NCI-H1092 (cell line): ENCODE data around the gene OR6B2.
A peak's percentile ranks its signal among the peaks of the same experiment; 100 is the strongest.
"Not testable (repeated sequence)": the region's sequence is repeated elsewhere in the genome, so short reads cannot be mapped to it uniquely, and the experiment has no call there.

Experiments
- DNase-seq: peaks from one replicate; lab custom pipeline; 2025; lab: John Stamatoyannopoulos, UW

OR6B2 gene

DNA sequence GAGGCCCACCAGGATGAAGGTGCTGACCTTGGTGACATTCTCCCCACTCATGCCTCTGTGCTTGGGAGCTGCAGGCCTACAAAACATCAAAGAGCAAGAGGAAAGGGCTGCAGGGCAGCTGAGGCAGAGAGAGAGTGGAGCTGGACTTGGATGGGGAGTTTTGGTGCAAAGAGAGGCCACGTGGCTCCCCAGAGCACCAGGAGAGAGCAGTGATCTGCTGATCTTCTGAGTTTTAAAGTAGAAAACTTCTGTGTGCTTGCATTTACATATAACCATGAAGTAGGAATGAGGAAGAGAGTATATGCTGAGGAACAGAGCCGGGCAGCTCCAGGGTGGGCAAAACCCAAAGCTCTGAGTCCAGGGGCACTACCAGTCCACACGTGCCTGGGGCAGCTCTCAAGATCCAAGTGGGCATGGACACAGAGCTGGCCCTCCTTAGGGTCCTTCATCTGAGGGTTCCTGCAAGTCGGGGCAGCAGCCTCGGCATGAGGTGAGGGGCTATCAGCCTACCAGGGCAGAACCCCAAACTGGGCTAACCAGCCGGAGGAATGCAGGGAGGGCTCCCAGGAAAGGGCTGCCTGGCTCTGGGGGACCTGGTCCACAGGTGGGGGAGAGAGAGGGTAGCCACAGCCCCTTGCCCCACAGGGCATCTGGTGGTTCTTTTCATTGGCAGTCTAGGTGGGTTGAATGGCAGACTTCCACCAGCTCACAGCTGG, at the start of gene OR6B2:
Gene OR6B2, minus strand, starts transcription at position 51 of the 716 bp plus-strand sequence. Its CDS starts 0 bp downstream, at position 51.
- DNase-seq: no peak

DNA sequence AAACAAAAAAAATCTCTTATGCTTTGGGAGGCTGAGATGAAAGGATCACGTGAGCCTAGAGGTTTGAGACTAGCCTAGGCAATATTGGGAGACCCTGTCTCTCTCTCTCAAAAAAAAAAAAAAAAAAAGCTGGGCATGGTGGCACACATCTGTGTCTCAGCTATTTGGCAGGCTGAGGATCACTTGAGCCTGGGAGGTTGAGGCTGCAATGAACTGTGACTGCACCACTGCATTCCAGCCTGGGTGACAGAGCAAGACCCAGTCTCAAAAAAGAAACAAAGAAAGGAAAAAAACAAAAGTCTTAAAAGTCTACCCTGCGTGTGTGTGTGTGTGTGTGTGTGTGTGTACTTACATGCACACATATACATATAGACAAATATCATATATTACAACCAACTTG, 48.4 kb upstream of the OR6B2 start:
- no peak for DNase-seq

DNA sequence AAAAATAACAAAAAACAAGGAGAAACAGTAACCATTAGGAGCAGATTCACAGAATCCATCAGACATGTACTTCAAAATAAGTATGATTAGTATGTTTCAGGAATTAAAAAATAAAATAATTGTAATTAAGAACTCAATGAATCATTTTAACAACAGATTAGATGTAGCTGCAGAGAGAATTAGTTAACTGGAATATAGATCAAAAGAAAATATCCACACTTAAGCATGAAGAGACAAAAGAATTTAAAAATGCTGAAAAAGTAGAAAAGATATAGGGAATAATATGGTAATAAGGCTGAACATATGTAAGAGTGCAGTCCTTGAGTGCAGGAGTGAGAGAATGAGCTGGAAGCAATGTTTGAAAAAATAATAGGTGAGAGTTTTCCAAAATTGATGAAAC, 47.2 kb upstream of the OR6B2 start:
- DNase-seq: no peak

DNA sequence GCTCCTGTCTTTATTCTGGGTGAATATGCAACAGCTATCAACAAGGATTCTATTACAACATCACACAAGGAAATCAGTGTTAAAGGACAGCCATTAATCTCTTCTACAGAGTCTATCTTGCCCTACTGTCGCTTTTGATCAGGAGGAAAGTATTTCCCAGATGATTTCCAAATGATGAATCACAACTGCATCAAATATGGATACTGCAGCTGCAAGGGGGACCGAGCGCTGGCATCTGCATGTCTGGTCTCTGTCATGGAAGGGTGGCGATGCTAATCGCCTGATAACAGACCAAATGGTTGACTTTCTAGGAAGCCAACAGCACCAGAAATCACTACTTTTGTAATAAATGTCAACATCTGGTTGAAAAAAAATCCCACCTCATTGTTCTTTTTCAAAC, 44.3 kb upstream of the OR6B2 start:
- no peak for DNase-seq

DNA sequence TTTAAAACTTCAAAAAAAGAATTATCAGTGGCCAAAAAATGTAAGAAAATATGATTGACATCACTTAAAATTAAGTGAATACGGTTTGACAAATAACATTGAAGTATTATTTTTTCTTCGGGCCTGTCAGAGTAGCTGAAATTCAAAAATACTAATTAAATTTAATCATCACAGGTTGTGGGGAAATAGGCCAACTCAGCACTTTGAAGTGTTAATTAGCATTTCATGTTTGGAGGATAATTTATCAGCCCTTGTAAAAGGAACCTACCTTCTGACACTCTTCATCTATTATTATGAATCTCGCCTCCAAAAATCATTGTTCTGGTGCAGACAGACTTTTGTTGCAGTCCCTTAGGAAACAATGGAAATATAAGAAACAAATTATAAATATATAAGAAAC, 40.7 kb upstream of the OR6B2 start:
- no peak for DNase-seq

DNA sequence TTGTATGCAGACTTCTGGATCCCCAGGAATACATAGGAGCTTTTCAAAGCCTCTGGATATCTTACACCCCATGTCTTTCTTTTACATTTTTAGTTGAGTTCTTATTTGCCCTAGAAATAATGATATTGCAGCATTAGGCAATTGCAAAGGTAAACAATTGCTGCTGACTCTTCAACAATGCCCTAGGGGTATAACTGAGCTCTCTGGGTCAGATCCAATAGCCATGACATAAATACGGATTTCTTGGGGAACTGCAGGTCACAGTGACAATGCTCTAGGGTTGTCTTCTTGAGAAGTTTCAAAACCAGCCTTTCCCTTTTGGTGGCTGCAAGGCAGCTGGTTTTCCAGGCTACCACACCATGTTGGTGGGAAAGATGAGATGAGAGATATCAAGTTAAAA, 39.6 kb upstream of the OR6B2 start:
- DNase-seq: no peak

DNA sequence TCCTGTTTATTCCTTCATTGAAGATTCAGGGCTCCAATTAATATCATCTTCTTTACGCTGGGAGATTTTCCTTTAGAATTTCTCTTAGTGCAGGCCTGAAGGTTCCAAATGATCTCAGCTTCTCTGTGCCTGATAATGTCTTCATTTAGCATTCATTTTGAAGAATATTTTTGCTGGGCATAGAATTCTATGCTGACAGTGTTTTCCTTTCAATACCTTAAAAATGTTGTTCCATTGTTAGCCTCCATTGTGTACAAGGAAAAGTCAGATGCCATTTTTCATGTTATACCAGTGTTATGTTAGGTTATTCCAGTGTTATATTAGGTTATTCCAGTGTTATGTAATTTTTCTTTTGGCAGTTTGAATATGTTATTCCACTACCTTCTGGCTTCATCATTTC, 38.0 kb upstream of the OR6B2 start:
- DNase-seq: no peak

DNA sequence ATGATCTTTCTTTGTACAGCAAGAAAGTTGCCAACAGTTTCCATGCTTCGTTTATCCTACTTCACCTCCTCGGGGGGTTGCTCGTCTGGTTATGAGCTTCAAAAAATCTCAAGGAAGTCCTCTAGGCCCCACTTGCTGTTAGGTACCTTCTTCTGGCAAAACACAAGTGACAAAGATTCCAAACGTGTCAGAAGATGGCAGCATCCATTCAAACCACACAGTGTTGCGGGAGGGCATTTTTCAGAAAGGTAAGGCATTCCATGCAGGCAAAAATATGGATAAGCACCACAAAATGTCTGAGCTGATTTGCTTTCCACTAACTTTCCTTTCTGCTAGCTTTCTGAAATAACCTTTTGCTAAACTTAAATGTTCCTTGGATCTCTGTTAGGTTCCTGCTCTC, 36.3 kb upstream of the OR6B2 start:
- no peak for DNase-seq

DNA sequence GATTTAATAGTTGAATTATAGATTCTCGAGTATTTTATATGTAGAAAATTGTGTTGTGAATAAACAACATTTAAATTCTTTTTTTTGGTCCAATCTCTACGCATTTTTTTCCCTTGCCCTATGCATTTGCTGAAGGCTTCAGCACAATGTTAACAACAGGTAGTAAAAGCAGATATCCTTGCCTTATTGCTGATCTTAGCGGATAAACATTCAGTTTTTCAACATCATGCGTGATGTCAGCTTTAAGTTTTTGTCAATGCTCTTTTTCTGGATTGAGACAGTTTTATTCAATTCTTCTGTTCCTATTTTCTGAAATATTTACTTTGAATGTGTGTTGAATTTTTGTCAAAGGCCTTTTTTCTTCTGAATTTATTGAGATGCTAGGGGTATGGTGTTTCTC, 34.7 kb upstream of the OR6B2 start:
- no peak for DNase-seq

DNA sequence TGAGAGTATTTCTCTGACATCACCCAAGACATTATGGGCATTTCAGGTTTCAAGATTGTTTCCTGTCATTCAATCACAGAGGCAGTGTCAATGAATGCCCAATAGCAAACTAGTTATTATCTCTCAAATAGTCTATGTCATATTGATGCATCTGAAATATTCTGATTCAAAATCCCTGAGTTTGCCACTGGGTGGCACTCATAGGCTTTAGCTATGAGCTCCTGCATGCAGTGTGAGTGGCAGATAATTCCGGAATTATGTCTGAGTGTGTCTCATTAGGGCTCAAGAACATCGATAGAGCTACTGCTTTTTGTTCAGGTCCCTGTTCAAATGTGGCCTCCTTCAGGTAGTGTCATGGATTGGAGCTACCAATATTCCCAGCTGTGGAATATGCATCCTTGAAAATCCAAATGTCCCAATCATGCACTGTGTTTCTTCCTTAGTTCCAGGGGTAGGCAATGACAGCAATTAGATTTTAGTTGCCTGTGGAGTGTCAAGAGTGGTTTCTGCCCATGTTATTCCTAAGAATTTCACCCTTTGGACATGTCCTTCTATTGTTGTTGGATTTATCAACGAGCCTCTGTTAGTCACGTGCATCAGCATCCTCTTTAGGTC, 30.9 kb upstream of the OR6B2 start:
- peak; percentile 4 for DNase-seq

DNA sequence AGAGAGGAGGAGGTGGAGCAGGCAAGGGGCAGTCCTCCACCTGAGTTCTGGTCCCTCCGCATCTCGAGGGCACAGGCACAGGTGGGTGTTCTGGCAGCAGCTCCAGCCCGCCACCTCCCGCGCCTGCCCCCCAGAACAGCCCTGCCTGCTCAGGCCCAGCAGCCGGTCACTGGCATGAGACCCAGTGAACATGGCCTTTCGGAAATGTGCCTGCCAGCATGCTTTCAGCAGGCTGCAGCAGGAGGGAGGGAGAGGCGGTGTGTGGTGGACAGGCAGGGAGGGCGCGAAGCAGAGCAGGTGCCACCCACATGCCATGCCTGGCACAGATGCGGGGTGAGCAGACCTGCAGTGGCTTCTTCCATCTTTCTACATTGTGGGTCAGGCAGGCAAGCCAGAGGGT, 26.4 kb upstream of the OR6B2 start:
- DNase-seq: no peak

DNA sequence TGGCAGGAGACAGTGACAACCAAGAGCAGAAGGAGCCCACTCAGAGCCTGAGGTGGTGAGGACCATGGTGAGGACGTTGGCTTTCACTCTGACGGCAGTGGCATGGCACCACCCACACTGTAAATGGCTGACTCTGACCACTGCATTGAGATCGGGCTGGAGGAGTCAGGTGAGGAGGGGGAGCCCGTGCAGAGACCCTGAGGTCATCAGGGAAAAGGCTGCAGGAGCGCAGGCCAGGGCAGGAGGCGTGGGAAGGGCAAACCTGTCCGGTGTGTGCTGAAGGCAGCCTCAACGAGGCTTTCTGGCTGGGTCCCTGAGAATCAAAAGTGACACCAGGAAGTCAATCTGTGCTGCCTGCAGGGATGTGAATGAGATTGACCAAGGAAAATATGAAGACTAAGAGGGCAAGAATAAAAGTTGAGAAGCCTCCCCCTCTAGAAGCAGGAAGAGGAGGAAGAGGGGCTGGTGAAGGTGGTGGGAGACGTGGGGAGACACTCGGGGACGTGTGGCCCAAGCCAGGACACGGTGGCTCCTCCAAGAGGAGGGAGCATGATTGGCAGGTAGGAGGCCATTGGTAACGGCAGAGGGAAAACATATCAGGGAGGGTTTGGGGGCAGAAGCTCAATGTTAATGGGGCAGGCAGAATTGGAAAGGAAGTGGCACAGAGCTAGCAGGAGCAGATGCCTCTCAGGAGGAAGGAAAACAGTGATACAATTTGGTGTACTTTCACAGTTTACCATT, 25.1 kb upstream of the OR6B2 start:
- DNase-seq: no peak

DNA sequence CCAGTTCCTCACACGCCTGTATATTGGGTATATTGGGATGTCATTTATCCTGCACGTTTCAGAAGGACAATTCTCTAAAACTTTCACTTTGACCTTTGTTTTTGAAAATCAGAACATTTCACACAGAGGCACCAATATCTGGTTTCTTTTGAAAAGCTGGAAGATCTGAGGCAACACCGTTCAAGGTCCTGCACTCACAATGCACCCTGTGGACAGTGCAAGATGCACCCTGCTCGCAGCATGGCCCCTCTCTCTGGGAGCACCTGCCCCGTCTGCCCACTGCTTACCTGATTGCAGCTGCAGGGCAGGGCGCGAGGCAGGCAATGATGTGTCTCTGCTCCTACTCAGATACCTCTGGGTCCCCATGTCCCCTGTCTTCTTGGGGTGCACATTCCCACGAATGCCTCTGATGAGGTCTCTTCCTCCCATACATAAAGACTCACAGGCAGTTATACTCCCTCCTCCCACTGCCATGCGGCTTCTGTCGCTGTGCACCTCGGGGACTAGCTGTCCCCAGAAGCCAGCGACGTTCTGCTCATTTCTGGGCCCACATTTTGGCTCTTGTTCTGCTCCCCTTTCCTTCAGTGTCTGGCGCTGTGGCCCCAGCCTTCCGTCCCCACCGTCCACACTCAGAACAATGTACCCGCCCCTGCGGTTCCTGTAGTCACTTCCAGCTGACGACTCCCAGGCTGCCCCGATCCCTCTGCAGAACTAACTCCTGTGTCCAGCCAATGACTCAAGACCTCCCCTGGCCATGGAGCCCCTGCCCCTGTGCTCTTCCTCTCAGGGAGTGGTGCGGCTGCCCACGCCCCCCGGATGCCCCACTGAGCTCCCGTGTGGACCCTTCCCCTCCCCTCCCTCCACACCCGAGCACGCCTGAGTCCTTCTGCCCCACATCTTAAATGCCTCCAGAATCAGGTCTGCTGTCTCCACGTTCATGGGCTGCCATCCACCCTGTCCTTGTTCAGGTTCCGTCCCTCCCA, 23.2 kb upstream of the OR6B2 start, which contains the start of gene OR6B3:
Gene OR6B3, minus strand, starts transcription at position 349 of the 983 bp plus-strand sequence.
- DNase-seq: no peak

DNA sequence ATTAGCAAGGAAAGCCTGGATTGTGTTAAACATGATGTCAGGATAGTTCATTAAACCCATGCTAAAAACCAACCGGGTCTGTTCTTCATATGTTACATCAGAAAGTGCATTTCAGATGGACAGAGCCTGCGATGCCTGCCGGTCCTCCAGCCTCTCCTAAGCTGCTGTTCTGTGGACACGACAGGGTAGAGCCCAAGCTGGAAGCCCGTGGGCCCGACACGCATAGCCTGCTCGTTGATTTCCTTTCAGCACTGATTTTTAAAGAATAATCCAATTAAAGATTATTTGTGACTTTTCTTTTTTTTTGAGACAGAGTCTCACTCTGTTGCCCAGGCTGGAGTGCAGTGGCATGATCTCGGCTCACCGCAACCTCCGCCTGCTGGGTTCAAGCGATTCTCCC, 22.3 kb upstream of the OR6B2 start:
- no peak for DNase-seq

DNA sequence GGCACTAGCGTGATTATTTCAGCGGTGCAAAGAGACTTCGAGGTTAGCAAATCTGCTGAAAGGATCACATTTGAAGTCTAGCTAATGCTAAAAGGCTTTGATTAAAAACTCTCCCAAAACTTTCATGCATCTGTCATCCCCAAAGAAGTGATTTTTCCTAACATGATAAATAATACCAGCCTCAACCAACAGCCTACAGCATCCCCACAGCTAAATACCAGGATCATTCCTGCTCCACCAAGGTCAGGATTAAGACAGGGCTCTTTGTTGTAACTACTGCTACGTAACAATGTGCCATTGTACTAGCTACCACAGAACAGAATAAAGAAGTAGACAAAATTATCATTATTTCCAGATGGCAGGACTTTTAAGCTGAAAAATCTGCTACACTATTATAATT, 21.5 kb upstream of the OR6B2 start:
- no peak for DNase-seq

DNA sequence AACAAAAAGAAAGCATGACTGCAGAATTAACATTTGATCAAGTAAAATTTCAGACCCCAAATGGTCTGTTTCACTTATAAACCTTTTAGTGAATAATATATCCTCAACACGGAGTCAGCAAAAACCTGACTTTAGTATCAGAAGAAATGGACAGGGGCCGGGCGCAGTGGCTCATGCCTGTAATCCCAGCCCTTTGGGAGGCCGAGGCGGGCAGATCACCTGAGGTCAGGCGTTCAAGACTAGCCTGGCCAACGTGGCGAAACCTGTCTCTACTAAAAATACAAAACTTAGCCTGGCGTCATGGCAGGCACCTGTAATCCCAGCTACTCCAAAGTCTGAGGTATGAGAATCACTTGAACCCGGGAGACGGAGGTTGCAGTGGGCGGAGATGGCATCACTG, 20.0 kb upstream of the OR6B2 start:
- DNase-seq: no peak

DNA sequence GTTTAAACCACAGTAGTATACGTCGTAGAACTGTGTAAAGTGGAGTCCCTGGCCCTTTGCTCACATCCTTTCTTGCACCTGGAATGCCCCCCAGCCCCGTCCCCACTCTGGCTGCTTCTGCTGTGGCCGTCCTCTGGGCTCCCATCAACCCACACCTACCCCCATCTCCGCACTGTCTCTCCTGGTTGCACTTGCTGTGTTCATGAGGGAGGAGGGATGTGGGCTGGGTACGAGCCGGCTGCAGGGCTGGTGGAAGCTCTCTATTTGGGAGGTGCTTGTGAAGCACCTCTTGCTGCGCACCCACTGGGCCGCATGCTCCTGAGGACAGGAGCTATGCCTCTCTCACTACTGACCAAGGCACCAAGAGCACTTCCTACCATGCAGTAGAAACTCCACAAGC, 18.0 kb upstream of the OR6B2 start:
- no peak for DNase-seq

DNA sequence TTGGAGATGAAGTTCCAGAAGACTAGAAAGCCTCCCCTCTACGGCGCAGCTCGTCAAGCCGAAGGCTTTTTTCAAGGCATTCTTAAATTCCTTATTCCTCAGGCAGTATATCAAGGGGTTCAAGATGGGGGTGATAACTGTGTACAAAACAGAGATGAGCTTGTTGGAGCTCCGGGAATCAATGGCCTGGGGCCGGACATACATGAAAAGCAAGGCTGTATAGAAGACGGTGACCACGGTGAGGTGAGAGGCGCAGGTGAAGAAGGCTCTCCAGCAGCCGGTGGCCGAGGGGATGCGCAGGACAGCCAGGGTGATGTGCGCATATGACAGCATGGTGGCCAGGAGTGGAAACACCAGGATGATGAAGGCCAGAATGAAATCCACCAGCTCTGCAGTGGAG, 14.9 kb upstream of the OR6B2 start:
- DNase-seq: no peak

DNA sequence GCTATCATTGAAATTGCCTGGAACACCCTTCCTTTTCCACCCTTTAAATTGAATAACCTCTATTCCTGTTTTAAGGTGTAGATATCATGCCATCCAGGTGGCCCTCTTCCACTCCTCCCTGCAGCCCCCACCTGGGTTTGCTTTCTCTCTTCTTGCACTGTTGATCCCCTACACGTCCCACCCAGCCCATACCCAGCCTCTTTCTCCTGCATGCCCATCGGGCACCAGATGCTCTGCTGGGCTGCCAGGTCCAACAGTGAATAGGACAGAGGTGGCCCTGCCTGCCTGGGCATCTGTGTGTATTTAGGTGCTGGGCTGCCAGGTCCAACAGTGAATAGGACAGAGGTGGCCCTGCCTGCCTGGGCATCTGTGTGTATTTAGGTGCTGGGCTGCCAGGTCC, 13.9 kb upstream of the OR6B2 start:
- DNase-seq: not testable (repeated sequence)

DNA sequence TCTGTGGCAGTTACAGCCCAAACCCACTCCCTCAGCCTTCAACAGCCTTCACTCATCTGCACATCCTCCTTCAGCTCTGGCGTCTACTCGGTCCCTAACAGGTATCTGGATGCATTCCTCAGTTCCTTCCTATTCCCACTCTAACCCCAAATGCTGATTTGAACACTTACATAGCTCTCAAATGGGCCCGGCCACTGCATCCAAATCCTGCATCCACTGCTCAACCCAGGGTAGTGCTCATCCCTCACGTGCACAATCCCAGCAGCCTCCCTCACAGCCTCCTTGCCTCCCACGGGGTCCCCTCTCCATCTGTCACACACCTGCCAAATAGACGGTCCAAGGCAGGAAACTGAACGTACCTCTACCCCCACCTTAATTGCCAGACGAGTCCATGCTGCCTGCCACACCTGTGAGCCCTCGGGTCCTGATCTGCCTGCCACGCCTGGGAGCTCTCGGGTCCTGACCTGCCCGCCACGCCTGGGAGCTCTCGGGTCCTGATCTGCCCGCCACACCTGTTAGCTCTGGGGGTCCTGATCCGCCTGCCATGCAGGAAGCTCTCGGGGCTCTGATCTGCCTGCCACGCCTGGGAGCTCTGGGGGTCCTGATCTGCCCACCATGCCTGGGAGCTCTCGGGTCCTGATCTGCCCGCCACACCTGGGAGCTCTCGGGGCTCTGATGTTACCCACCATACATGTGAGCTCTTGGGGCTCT, 13.2 kb upstream of the OR6B2 start:
- DNase-seq: no peak

DNA sequence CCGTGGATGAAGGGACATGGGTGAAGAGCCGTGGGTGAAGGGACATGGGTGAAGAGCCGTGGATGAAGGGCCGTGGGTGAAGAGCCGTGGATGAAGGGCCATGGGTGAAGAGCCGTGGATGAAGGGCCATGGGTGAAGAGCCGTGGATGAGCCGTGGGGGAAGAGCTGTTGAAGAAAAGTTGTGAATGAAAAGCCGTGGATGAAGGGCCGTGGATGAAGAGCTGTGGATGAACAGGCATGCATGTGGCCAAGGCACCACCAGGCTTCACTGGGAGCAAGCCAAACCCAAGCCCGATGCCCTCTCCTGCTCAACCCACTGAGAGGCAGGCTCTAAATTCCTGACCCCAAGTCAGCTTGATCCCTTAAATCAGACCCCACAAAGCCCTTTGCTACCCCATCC, 12.5 kb upstream of the OR6B2 start:
- no peak for DNase-seq
